ENCODE measurements around the gene CYP46A1.

DNA sequence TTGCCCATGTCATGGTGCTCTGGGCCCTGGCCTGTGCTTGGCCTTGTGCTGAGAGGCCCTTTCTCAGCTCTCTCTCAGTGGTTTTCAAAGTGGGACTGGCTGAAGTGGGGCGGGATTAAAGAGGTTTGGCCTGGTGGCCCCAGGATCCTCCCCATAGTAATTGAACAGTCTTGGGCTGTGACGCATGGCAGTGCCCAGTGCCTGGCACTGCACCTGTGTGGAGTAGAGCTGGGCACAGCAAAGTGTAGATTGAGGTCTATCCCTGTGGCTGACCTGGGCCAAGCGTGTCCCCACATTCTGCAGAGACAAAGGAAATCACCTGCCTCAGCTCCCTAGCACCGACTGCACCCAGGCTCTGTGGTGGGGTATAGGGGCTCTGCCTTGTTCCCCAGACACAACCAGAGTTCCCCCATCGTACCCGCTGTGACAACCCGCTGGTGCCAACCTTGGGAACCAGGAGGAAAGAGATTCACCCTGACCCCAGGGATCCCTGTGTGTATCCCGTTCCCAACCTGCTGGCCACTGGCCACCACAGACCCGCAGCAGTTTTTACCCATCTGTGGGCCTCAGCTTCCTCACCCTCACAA is 9.9 kb upstream of the CYP46A1 start:
- TF ChIP-seq, protein P1, sequence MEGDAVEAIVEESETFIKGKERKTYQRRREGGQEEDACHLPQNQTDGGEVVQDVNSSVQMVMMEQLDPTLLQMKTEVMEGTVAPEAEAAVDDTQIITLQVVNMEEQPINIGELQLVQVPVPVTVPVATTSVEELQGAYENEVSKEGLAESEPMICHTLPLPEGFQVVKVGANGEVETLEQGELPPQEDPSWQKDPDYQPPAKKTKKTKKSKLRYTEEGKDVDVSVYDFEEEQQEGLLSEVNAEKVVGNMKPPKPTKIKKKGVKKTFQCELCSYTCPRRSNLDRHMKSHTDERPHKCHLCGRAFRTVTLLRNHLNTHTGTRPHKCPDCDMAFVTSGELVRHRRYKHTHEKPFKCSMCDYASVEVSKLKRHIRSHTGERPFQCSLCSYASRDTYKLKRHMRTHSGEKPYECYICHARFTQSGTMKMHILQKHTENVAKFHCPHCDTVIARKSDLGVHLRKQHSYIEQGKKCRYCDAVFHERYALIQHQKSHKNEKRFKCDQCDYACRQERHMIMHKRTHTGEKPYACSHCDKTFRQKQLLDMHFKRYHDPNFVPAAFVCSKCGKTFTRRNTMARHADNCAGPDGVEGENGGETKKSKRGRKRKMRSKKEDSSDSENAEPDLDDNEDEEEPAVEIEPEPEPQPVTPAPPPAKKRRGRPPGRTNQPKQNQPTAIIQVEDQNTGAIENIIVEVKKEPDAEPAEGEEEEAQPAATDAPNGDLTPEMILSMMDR (IDR thresholded peaks at IDR 0.05) = no peak
- TF ChIP-seq EZH2 (IDR thresholded peaks at IDR 0.05; ENCODE audit: borderline replicate concordance, insufficient read depth, low read depth, low read length, poor library complexity, severe bottlenecking) = no peak

Data from B cell (primary cell).